Transverse colon (tissue), 4 donors: ENCODE measurements around the gene GSTA4. TPM values are rescaled to one million over a fixed set of nuclear protein-coding genes. Genes with fewer than 3 reads are reported as not detected.

ENCODE experiments used
- DNase-seq: peaks from one replicate; pipeline ENCODE4 v3.0.0-alpha.2; 2019
- H3K27ac ChIP-seq, 4 donors: fragments of 200-600 bp; sonication (generic); 2 replicates each; pipeline ENCODE4 v1.5.1; 2016 to 2018; ENCODE audit warnings: inconsistent platforms in 4 of 4
- H3K27me3 ChIP-seq: fragments of 200-600 bp; sonication (generic); 2 replicates; pipeline ENCODE4 v1.5.1; 2017; ENCODE audit warnings: inconsistent platforms
- H3K36me3 ChIP-seq, 4 donors: fragments of 200-600 bp; sonication (generic); 2 replicates each; pipeline ENCODE4 v1.5.1; 2017 to 2019; ENCODE audit warnings: inconsistent platforms in 4 of 4
- H3K4me1 ChIP-seq, 4 donors: fragments of 200-600 bp; sonication (generic); 2 replicates each; pipeline ENCODE4 v1.5.1; 2017 to 2020; ENCODE audit warnings: inconsistent platforms in 4 of 4
- H3K4me3 ChIP-seq, 4 donors: fragments of 200-600 bp; sonication (generic); 1 replicate in 1 of 4; 2 replicates in 3 of 4; pipeline versions ENCODE4 v1.5.1 to v1.6.1; 2017 to 2019; ENCODE audit warnings: inconsistent platforms in 4 of 4
- H3K9me3 ChIP-seq, 2 donors: fragments of 200-600 bp; sonication (generic); 2 replicates each; pipeline ENCODE4 v1.5.1; 2017 to 2019; ENCODE audit warnings: inconsistent platforms in 2 of 2
- EP300 ChIP-seq: sonication (generic); formaldehyde crosslinking; IDR thresholded peaks from one replicate; pipeline ENCODE4 v1.6.1; 2017; ENCODE audit warnings: antibody characterized with exemption, low read depth
- POLR2A ChIP-seq: fragments of 450-650 bp; IDR thresholded peaks from one replicate; pipeline ENCODE4 v1.6.1; 2016; ENCODE audit warnings: antibody characterized with exemption, mild to moderate bottlenecking, moderate library complexity
- POLR2AphosphoS5 ChIP-seq, 3 donors: sonication (generic); formaldehyde crosslinking; IDR thresholded peaks; one replicate each; pipeline ENCODE4 v1.6.1; 2016; ENCODE audit warnings: antibody characterized with exemption in 3 of 3
- WGBS, 2 donors: methylation state at CpG; one replicate each; pipeline ENCODE4 v1.1.5; 2018; ENCODE audit warnings: low coverage in 1 of 2; 5-methylcytosine and 5-hydroxymethylcytosine counted together
- in situ Hi-C, 4 donors: fragments of 200-750 bp; cut with MboI; loops; one replicate each; pipeline versions ENCODE4 v1.15.0 to v1.15.1; 2017; ENCODE audit warnings: low sequenced_read_pairs in 3 of 4, low pct_ligation_motif_present in 1 of 4, low pct_unique_long_range_greater_than_20kb in 1 of 4
- intact Hi-C: fragments of 100-400 bp; cut with DNase I; formaldehyde crosslinking; loops from one replicate; pipeline ENCODE4 v1.15.1; 2023; ENCODE audit warnings: low total_unique reads
- total RNA-seq, 4 donors: library from RNA; depleted of rRNA; stranded (reverse); fragments of >200 nt; gene quantifications; one replicate each; pipeline ENCODE4 v1.1.0, GENCODE V29; 2016
- TF ChIP-seq, protein P1 (sequence below), 5 experiments: fragments of 200-600 bp in 3 of 5; fragments of 450-650 bp in 2 of 5; sonication (generic) in 3 of 5; IDR thresholded peaks; 1 replicate in 2 of 5; 2 replicates in 3 of 5; pipeline ENCODE4 v1.5.1; 2016 to 2017; ENCODE audit warnings: antibody characterized with exemption in 5 of 5, inconsistent platforms in 3 of 5, mild to moderate bottlenecking in 2 of 5, moderate library complexity in 1 of 5

The GSTA4 gene
- total RNA-seq, 4 donors from 2014 or later, result 1.5 to 47.4 (median 11.2) TPM

DNA sequence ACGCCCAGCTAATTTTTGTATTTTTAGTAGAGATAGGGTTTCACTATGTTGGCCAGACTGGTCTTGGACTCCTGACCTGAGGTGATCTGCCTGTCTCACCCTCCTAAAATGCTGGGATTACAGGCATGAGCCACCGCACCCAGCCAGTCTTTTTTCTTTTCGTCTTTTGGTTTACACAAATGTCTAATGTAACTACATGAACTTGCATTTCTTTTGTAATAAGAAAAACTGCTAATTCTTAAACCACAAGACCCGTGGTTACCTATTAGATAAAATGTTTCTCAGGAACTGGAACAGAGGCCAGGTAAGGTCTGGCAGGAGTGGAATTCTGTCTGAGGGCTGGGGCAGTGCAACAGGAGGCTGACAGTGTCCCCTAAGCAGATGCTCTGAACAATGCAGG lies 52.9 kb downstream of the GSTA4 start:
- H3K4me1 ChIP-seq, result peaks cover 0 to 6% (median 0%) of the 10 kb centered on the region in 4 donors
- no peak overlapping the region for H3K27ac ChIP-seq
- H3K27me3 ChIP-seq, result no peaks in the 10 kb centered on the region
- DNase-seq, result no peak
- no peak overlapping the region for H3K4me3 ChIP-seq
- intact Hi-C loops, result no loop called here
- in situ Hi-C loops, result no loop called here
- H3K9me3 ChIP-seq, result no peaks in the 10 kb centered on the region
- no peaks in the 10 kb centered on the region for H3K36me3 ChIP-seq
- WGBS, 2 donors, result 62 to 63% methylated on average over 3 to 4 of the region's 4 CpGs
- TF ChIP-seq POLR2A (no peak), EP300 (no peak), POLR2AphosphoS5 (IDR thresholded peaks at IDR 0.05) (no peak)
- TF ChIP-seq, protein P1, sequence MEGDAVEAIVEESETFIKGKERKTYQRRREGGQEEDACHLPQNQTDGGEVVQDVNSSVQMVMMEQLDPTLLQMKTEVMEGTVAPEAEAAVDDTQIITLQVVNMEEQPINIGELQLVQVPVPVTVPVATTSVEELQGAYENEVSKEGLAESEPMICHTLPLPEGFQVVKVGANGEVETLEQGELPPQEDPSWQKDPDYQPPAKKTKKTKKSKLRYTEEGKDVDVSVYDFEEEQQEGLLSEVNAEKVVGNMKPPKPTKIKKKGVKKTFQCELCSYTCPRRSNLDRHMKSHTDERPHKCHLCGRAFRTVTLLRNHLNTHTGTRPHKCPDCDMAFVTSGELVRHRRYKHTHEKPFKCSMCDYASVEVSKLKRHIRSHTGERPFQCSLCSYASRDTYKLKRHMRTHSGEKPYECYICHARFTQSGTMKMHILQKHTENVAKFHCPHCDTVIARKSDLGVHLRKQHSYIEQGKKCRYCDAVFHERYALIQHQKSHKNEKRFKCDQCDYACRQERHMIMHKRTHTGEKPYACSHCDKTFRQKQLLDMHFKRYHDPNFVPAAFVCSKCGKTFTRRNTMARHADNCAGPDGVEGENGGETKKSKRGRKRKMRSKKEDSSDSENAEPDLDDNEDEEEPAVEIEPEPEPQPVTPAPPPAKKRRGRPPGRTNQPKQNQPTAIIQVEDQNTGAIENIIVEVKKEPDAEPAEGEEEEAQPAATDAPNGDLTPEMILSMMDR (IDR thresholded peaks at IDR 0.05), result no peak

DNA sequence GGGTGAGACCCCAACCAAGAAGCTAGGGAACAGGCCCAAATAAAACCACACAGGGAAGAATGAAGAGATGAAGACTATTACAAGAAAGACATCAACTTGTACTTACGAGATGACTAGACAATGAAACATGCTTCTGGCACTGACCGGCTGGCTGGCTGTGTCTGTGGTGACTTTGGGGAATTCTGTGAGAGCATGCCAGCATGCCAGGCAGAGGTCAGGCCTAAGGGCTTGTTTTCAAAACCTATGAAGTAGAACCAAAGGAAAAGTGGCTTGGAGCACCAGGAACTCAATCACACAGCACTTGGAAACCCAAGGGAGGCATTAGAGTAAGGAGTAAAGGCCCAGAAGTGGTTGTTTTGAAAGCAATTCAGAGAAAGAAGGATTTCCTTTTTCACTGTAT lies 57.2 kb downstream of the GSTA4 start:
- H3K27me3 ChIP-seq, result no peaks in the 10 kb centered on the region
- no peaks in the 10 kb centered on the region for H3K36me3 ChIP-seq
- in situ Hi-C loops (no loop called here), intact Hi-C loops (no loop called here)
- WGBS, 2 donors, result 20 to 78% methylated on average over 1 to 2 of the region's 2 CpGs
- TF ChIP-seq POLR2A (no peak), POLR2AphosphoS5 (IDR thresholded peaks at IDR 0.05) (no peak), EP300 (no peak)
- TF ChIP-seq, protein P1 (IDR thresholded peaks at IDR 0.05), result no peak
- no peaks in the 10 kb centered on the region for H3K4me1 ChIP-seq
- no peak overlapping the region for H3K4me3 ChIP-seq
- H3K9me3 ChIP-seq, result no peaks in the 10 kb centered on the region
- no peak for DNase-seq
- no peak overlapping the region for H3K27ac ChIP-seq

DNA sequence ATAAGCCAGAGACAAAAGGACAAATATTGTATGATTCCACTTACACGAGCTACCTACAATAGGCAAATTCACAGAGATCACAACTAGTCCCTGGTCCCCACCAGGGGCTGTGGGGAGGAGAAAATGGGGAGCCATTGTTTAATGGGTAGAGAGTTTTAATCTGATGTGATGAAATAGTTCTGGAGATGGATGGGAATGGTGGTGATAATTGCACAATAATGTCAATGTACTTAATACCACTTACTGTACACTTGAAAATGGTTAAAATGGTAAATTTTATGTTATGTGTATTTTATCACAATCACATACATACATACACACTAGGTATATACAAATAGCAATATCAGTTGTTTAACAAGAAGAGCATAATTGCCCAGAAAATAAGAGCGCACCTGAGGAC lies 61.3 kb downstream of the GSTA4 start:
- in situ Hi-C loops (no loop called here), intact Hi-C loops (no loop called here)
- Histone ChIP-seq H3K27me3 (no peaks in the 10 kb centered on the region), H3K9me3 (no peaks in the 10 kb centered on the region), H3K36me3 (no peaks in the 10 kb centered on the region), H3K4me1 (no peaks in the 10 kb centered on the region), H3K4me3 (no peak overlapping the region), H3K27ac (no peak overlapping the region)
- 80 to 86% methylated on average over 1 to 2 of the region's 2 CpGs for WGBS, 2 donors
- DNase-seq, result no peak
- TF ChIP-seq, protein P1 (IDR thresholded peaks at IDR 0.05), result no peak
- no peak for TF ChIP-seq POLR2AphosphoS5 (IDR thresholded peaks at IDR 0.05)
- TF ChIP-seq EP300, result no peak
- TF ChIP-seq POLR2A, result no peak

DNA sequence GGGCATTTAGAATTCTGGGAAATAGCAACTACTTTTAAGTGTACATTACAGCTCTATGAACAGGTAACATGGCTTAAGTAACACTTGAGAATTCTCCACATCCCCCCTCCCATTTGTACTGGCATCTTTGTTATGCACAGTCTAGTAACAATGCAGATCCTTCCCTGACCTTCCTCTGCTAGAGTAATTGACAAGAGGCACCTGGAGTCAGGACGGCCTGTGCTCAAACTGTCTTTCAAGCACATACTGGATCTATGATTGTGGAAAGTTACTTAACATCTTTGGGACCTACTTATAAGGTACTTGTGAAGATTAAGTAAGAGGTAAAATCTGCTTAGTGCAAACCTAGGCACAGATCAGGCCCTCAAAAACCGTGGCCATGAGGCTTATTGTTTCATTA lies 63.7 kb downstream of the GSTA4 start:
- Histone ChIP-seq H3K9me3 (no peaks in the 10 kb centered on the region), H3K36me3 (no peaks in the 10 kb centered on the region), H3K27ac (no peak overlapping the region), H3K27me3 (no peaks in the 10 kb centered on the region), H3K4me1 (no peaks in the 10 kb centered on the region), H3K4me3 (no peak overlapping the region)
- in situ Hi-C loops (no loop called here), intact Hi-C loops (no loop called here)
- 43 to 85% methylated on average over 1 to 2 of the region's 2 CpGs for WGBS, 2 donors
- TF ChIP-seq POLR2AphosphoS5 (IDR thresholded peaks at IDR 0.05) (no peak), EP300 (no peak), POLR2A (no peak)
- TF ChIP-seq, protein P1 (IDR thresholded peaks at IDR 0.05), result no peak
- DNase-seq, result no peak
